ENCODE results near the gene COMT.

Gene COMT

DNA sequence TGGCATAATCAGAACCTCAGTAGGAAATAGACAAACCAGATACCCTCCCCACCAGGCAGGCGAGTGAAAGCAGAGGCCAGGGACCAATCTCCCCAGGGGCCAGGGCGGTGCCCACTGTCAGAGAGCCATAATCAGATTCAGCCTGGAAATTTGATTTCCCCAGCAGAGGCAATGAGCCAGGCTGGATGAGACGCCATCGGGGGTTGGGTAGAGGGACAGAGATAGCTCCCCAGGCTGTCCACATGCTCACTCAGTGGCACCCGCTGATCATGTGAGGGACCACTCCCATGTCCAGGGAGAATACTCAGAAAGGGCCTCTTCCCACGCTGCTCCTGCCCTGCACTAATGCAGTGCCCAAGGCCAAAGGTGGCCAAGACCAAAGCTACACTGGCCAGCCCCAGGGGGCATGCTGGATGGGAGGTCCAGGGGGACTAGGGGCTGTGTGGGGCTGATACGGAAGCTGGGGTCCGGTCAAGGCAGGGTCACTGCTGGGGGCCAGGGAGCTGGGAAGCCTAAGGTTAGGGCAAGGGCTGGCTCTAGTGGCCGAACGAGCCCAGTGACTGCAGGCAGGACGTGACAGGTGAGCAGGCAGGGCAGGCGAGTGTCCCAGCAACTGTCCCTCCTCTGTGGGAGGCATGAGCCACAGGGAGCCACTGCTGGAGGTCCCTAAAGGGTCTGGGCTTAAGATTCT lies 55.3 kb downstream of the COMT start:
- DNase-seq (ENCODE audit: low spot score): no peak

DNA sequence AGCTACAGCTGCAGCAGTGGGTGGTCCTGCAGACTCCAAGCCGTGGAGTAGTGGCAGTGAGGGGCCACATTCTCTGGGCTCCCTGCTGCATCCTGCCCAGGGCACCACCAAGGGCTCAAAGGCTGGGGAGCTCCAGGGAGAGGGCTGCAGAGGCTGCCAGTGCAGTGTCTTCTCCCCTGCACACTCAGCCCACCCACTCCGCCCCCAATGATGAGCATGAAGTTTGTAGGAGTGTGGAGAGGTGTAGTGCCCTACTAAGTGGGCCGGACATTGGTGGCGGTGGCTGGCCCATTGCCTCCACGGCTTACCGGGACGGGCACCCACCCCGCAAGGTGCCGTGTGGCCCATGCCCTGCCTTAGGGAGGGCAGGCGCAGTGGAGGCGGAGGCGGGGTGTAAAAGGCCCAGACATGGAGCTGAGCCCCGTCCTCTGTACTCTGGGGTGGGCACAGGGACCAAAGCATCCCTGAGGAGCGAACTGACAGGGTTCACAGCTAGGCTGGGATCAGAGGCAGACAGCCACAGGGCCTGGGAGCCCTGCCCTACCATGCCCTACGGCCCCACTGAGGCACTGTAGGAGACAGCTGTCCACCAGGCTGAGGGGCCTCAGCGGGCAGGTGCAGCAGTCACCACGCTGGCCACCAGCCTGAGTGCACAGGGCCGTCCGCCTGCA lies 56.1 kb downstream of the COMT start:
- DNase-seq (ENCODE audit: low spot score): no peak

DNA sequence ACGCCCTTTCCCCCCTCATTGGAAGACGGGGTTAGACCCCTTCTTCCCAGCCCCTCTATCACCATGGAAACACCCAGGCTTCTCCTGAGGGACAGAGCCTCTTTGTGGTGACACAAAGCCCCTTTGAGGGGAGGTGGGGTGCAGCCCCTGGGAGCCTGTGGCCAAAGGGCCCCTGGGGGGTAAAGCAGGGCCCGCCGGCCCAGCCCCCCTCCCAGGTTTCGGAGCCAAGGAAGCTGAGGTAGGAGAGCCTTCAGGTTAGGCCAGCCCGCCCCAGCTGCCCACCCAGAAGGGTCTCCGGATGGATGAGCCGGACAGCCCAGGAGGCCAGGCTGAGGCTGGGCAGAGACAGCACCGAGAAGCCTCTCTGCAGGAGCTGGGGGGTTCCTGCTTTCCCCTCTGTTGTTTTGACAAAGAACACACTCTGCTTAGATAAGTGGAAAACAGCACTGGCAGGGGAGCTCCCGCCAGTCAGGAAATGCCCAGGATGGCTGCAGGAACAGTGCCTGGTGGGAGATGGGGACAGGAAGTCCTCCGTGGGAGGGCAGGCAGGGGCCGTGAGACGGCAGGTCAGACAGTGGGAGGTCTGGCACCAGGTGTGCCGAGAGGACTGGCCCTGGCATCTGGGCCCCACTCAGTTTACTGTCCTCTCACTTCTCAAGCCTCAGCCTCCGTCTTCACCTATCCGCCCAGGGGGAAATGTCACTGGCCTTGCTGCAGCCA lies 56.8 kb downstream of the COMT start:
- no peak for DNase-seq (ENCODE audit: low spot score)

DNA sequence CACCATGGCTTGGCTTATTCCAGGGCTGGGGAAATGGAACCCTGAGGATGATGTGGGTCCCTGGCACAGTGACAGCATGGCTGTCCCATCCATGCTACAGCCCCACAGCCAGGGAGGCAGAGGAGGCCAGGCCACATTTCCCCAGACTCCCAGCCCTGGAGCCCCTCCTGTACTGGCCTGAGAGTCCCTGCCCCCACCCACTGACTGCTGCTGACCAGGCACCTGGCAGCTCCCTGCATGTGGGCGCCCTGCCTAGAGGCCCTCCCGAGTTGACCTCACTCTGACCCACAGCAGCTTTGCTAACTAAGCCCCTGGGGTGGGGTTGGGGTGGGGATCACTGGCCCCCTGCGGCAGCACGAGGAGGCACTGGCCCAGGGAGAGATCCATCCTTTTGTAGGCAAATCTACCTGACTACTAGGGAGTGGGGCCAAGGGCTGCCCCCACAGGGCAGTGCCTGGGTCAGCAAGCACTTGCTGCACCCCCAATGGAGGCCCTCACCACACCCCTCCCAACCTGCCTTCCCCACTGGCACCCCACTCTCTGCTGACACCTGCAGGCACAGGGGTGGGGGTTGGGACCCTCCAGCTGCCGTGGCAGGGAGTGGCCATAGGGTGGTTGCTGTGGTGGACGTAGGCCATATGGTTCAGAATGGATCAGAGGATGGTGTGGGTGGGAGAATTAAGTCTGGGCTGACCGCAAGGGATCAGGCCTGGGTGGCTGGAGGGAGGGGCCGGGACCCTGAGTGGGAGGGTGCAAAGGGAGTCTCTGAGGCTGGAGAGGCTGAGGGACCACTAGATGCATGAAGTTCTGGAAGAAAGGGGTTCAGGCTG lies 57.6 kb downstream of the COMT start:
- DNase-seq (ENCODE audit: low spot score): no peak

DNA sequence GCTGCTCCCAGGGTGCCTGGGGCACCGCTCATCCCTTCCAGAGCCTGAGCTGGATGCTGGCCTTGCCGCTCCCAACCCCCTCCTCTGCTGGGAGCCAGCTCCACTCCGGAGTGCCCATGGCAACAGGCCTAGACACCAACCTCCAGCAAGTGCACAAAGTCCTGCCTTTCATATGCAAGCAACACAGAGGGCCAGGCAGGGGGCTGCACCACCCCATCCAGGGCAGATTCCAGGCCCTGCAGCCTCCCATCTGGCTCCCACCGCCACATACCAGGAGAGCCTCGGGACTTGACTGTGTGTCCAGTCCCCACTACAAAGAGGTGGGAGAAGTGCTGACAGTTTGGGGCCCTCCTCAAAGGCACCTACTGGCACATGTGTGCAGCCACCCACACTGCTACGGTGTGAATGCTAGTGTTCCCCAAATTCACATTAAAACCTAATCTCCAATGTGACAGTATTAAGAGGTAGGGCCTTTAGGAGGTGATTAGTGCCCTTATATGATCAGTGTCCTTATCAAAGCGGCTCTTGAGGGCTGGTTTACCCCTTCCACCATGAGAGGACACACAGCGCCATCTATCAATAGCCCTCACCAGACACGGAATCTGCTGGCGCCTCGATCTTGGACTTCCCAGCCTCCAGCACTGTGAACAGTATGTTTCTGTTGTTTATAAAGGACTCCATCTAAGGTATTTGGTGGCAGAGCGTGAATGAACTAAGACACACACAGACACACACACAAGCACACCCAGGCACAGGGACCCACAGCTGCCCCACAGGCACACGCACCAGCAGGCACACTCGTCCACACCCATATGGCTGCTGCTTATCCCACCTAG lies 58.9 kb downstream of the COMT start:
- DNase-seq (ENCODE audit: low spot score): no peak

DNA sequence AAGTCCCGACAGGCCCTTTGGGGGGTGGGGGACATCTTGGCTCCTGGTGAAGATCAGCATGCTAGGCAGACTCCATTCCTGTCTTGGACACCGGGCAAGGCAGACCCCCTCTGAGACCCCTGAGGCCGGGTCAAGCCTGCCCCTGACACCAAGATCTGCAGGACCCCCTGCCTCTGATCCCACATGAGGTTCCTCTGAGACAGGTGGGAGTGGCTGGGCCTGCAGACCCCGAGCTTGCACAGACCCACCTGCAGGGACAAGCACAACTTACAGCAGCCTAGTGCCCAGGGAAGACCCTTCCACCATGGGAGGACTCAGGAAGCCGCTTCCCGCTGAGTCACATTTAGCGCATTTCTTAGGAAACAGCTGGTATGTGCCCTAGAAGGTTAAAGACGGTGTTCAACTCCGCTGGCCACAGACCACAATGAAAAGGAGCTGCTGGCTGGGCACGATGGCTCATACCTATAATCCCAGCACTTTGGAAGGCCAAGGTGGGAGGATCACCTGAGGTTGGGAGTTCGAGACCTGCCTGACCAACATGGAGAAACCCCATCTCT lies 59.6 kb downstream of the COMT start:
- DNase-seq (ENCODE audit: low spot score): no peak

DNA sequence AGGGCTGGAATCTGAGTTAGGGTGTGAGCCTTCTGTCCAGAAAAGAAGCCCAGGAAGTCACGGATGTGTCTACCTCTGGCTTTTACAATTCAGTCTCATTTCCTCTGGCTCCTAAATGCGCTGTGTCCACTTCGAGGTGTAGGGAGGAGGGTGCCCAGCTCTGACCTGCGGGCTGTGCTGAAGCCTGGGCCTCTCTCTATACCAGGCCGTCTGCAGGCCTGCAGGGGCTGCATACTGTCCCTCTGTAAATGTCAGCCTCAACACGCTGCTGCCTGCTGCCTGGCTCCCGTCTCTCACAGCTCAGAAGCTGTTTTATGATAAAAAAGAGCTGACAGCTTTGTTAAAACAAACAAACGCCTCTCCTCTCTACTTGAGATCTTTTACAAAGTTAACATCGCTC lies 60.6 kb downstream of the COMT start:
- no peak for DNase-seq (ENCODE audit: low spot score)

DNA sequence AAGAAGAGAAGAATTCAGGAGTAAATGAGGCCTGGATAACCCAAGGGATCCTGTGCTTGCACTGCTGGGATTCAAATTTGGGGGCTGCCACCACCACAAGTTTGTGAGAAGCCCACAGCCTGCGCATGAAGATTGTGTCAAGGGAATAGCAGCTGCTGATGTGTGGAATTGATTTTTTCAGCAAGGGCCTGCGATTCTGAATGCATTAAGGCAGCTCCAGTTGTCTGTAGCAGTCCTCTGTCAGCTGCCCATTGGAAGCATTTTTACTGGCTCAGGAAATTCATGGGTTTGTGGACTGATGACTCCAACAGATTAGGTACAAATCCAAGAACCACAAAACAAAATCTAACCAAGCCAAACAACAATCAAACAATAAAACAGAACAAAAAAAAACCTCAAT lies 61.1 kb downstream of the COMT start:
- no peak for DNase-seq (ENCODE audit: low spot score)

DNA sequence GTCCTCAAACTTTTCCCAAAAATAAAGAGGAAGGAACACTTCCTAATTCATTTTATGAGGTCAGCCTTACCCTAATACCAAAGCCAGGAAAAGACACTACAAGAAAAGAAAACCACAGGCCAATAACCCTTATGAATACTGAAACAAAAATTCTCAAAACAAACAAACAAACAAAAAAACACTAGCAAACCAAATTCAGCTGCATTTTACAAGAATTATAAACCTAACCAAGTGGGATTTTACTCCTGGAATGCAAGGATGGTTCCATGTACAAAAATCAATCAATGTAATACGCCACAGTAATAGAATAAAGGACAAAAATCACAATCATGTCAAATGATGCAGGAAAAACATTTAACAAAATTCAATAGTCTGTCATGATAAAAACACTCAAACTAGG lies 61.7 kb downstream of the COMT start:
- DNase-seq (ENCODE audit: low spot score): no peak

DNA sequence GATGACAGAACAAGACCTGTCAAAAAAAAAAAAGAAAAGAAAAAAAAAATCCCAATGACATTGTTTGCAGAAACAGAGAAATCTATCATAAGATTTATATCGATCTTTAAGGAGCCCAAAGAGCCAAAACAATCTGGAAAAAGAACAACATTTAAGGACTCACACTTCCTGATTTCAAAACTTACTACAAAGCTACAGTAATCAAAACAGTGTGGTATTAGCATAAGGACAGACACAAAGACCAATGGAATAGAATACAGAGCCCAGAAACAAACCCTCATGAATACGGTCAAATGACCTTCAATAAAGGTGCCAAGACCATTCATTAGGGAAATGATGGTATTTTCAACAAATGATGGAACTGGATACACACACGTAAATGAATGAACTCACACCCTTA lies 62.9 kb downstream of the COMT start:
- no peak for DNase-seq (ENCODE audit: low spot score)

DNA sequence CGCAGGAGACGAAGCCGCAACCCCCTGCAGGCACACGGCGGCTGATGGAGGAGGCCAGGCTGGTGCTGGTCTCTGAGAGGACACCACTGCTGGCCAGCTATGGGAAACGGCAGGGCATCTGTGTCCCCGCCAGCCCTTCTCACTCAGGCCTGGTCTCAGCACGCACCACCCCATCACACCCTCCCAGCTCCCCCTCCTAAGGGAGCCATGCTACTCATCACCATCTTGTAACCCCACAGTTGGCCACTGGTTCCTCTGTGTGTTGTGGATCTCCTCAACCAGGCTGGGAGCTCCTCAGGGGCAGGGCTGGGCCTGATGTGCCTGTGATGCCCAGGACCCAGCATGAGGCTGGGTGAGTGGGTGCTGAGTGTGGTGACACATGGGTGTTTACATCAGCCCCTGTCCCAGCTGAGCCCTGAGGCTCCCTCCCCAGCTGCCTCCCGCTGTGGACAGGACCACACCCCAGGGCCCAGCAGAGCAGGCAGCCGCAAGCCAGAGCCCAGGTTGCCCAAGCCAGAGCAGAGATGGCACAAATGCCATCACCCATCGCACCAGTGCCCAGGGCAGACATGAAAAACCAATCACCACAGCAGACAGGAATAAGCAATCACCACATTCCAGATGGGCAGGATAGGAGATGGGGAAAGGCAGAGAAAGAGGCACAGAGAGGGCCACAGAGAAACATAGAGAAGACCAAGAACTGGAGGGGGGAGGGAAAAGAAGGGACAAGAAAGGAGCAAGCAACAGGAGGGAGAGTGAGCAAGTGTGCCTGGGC lies 66.8 kb downstream of the COMT start:
- DNase-seq (ENCODE audit: low spot score): no peak

DNA sequence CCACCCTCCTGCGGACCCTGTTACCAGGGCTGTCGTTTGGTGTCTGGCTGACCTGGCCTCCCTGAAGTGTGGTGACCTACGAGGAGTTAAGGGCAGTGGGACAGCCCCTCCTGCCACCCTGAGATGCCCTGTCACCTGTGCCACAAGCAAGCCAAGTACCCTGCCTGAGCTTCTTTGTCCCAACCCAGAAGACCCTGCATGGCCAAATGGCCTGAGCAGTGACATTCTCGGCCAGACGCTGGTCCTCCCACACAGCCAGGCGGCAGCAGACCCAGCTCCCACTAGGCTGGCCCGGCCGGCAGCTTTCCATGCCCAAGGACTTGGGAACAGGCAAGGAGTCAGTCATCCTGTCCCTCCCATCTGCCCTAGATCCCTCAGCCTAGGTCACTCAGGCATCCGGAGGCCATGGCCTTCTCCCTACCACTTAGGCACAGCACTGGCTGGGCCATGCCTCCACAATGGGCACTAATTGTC lies 67.5 kb downstream of the COMT start:
- DNase-seq (ENCODE audit: low spot score): no peak

DNA sequence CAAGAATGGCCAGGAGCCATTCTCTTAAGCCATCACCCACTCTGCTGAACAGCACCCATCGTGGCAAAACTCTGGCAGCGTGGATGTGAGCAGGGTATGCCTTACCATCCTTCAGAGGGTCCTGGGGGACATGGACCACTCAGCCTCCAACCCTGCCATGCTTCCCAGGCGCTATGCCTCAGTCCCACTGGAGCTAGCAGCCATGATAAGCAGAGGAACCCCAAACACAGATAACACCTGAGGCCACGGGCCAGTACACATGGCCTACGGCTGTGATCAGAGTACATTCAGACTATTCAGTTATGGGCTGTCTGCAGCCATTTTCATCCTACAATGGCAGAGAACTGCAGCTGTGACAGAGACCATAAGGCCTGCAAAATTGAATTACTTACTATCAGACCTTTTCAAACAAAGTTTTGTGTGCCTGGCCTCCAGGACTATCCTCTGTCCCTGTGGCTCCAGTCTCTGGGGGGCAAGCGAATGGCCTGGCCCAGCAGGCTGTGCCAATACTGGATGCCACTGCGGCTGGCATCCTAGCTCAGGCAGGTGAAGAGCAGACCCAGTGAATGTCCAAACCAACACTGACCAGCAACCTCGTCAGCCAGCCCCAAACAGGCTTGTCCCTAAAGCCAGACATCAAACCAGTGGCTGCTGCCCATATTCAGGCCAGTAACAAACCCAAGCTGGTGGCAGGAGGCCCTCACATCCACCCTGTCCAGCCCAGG lies 68.2 kb downstream of the COMT start:
- DNase-seq (ENCODE audit: low spot score): no peak

DNA sequence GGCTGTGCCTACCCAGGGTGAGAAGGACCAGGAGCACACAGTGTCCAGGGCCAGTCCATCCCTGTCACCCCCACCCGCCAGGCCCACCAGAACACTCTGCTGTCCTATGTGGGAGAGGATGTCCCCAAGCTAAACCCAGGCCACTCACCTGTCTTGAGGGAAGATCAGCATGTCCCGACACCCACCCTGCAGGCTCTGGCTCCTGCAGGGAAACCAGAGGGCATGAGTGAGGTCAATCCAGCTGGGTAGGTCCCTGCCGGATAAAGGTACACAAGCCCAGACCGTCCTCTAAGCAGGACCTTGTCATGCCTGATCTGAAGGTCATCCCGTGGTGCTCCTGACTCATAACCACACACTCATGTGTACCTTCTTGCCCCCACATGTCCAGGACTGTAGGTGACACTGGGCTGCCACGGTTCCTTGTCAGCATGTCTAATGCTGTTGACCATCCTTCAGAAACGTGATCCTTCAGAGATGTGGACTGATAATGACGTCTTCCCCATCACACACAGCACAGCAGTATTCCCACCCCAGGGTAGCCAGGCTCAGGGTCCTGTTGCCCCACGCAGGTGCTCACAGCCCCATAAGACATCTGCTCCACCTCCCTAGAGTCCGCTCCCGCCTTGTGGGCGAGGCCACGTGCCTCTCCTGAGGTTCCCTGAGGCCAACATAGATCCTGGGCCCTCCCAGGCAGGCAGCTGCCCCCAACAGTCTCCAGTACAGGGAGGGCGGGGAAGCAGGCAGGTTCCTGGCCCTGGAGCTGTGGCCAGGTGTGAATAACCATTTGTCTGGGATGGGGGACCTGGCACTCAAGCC lies 68.9 kb downstream of the COMT start:
- no peak for DNase-seq (ENCODE audit: low spot score)

DNA sequence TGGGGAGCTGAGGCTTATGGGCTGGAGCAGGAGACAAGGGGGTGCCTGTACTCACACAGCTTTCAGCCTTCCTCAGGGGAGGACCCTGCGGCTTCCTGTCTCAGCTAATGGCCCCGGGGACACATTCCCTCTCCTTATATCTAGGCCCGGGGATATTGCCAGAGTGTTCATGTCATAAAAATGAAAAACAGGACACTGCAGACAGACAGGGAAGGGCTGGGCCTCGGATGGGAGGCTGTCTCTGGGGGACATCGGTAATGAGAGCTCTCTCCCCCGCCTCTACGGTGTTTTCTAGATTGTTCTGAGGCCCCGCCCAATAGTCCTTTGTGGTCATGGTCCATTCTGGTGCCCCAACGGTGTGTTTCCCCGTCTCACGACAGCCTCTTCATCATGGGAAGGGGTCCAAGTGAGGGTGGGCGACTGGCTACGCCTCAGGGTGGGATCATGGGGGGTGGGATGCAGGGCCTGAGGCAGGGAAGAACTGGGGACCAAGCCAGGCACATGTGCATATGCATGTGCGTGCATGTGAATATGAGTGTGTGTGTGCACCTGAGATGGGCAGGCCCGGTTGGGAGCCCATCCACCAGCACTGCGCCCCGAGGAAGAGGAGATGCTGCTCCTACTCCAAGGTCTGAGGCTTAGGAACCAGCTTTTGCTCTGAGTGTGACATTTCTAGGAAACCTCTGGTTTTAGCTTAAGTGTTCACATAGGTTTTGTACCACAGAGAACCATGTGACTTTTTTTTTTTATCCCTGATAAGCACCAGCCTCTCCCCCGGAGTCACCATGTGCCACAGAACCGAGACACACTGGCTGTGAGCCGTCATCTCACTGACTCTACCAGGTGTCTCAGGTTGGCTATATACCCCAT lies 69.8 kb downstream of the COMT start:
- DNase-seq (ENCODE audit: low spot score): no peak

DNA sequence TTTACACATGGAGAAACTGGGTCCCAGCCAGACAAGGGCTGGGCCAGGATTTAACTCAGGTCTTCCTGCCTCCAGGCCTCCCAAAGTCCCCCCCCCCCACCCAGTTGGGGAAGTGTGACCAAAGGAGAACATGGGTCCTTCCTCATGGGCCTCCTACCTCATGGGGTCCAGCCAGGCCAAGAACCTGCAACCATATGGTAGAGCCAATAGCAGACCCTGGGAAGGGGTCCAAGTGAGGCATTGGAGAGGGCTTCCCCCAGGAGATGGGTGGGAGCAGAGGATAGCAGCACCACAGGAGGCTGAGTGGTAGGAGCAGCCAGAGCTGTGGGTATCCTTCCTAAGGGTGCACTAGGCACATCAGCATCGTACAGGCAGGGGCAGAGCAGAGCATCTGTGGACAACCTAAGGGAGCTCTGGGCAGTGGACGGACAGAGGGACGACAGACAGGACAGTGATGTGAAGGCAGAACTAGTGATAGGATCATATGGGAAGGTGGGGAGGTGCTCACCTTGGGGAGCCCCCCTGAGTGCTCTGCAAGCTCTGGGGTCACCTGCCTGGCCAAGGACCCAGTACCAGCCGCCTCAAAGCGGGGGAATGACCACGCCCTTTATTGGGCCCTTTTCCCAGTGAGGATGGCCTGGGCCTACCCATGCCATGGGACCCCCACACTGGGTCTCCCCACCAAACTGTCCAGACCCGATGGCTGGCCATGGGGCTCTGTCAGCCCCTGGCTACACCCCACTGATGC lies 70.6 kb downstream of the COMT start:
- DNase-seq (ENCODE audit: low spot score): no peak

DNA sequence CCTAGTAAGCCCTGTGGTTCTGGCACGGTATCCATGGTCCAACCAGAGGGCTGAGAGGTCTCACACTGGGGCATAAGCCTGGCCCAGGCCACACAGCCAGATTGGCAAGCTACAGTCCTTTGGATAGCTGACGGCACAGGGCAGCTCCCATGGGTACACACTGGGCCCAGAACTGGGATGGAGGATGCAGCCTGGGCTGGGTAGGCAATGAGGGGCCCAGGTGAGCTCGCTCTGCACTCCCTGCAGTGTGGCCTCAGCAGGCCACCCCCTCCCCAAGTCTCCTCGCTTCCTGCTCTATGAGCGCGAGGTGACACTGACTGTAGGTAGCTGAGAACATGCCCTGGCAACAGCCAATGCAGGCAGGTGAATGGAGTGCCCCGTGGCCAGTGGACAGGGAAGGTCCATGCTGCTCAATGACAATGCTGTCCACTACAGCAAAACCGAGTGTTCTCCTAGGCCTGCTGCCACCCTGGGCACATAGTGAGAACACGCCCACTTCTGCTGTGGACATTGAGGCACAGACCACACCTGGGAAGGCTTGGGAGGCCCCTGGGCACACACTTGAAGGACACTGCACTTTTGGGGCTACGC lies 71.3 kb downstream of the COMT start:
- DNase-seq (ENCODE audit: low spot score): no peak
